ENCODE measurements around the gene EIF4ENIF1.

- TF ChIP-seq CTCF (IDR thresholded peaks at IDR 0.05) (no peak), POLR2A (IDR thresholded peaks at IDR 0.05) (no peak)
Measured at GRCh38 chr22:31446208-31446607, 43.4 kb downstream of the EIF4ENIF1 start.

Data from adrenal gland (tissue), 5 donors.